Suprapubic skin (tissue), 4 donors: Measurements from ENCODE around the gene JDP2.

ENCODE experiments used
- EP300 ChIP-seq: sonication (generic); formaldehyde crosslinking; IDR thresholded peaks from one replicate; pipeline ENCODE4 v1.6.1; 2017; ENCODE audit warnings: antibody characterized with exemption
- POLR2A ChIP-seq, 2 donors: fragments of 450-650 bp; IDR thresholded peaks; one replicate each; pipeline ENCODE4 v1.6.1; 2017; ENCODE audit warnings: antibody characterized with exemption in 2 of 2, mild to moderate bottlenecking in 2 of 2, moderate library complexity in 2 of 2
- POLR2AphosphoS5 ChIP-seq, 3 donors: sonication (generic); formaldehyde crosslinking; IDR thresholded peaks; one replicate each; pipeline ENCODE4 v1.6.1; 2017; ENCODE audit warnings: antibody characterized with exemption in 3 of 3
- TF ChIP-seq, protein P1 (sequence below), 2 donors: fragments of 200-600 bp in 1 of 2; fragments of 450-650 bp in 1 of 2; sonication (generic) in 1 of 2; IDR thresholded peaks; one replicate each; pipeline ENCODE4 v1.5.1; 2016 to 2019; ENCODE audit warnings: antibody characterized with exemption in 2 of 2, mild to moderate bottlenecking in 1 of 2, moderate library complexity in 1 of 2

GRCh38 chr14:75428230-75429104, 645 bp downstream of the JDP2 start:
- TF ChIP-seq, protein P1, sequence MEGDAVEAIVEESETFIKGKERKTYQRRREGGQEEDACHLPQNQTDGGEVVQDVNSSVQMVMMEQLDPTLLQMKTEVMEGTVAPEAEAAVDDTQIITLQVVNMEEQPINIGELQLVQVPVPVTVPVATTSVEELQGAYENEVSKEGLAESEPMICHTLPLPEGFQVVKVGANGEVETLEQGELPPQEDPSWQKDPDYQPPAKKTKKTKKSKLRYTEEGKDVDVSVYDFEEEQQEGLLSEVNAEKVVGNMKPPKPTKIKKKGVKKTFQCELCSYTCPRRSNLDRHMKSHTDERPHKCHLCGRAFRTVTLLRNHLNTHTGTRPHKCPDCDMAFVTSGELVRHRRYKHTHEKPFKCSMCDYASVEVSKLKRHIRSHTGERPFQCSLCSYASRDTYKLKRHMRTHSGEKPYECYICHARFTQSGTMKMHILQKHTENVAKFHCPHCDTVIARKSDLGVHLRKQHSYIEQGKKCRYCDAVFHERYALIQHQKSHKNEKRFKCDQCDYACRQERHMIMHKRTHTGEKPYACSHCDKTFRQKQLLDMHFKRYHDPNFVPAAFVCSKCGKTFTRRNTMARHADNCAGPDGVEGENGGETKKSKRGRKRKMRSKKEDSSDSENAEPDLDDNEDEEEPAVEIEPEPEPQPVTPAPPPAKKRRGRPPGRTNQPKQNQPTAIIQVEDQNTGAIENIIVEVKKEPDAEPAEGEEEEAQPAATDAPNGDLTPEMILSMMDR (IDR thresholded peaks at IDR 0.05), result no peak
- TF ChIP-seq POLR2A (IDR thresholded peaks at IDR 0.05) (no peak), POLR2AphosphoS5 (IDR thresholded peaks at IDR 0.05) (no peak), EP300 (no peak)
